ENCODE measurements around the gene EHBP1. TPM values are rescaled to one million over a fixed set of nuclear protein-coding genes. Genes with fewer than 3 reads are reported as not detected.

The EHBP1 gene
- total RNA-seq, 3 donors from 2014 or later (not counting 1 experiment from before 2014, with no cell fraction given): 22.4 to 33.4 (median 28.3) TPM

GRCh38 chr2:63029058-63029457 is 323.5 kb downstream of the EHBP1 start:
- WGBS (ENCODE audit: insufficient coverage): 81% methylated on average over 1 of the region's 1 CpG
- no peak for ATAC-seq
- no peaks in the 10 kb centered on the region for H3K9me3 ChIP-seq (ENCODE audit: control insufficient read depth, insufficient read depth, low read length)
- no peak overlapping the region for H3K4me3 ChIP-seq (ENCODE audit: low read length)
- no peaks in the 10 kb centered on the region for H3K4me1 Mint-ChIP-seq
- intact Hi-C loops (cut with micrococcal nuclease): no loop called here
- H3K9me3 Mint-ChIP-seq: no peaks in the 10 kb centered on the region
- H3K36me3 Mint-ChIP-seq: no peaks in the 10 kb centered on the region
- H3K4me1 ChIP-seq (ENCODE audit: control insufficient read depth, insufficient read depth, low read length): no peaks in the 10 kb centered on the region
- no peaks in the 10 kb centered on the region for H3K27me3 ChIP-seq (ENCODE audit: control insufficient read depth, insufficient read depth, low read length)
- H3K36me3 ChIP-seq (ENCODE audit: control insufficient read depth, insufficient read depth, low read length): peaks cover 2% of the 10 kb centered on the region
- TF ChIP-seq CTCF (IDR thresholded peaks at IDR 0.05): no peak
- no peak overlapping the region for H3K4me3 Mint-ChIP-seq
- H3K27ac Mint-ChIP-seq: no peak overlapping the region
- H3K27ac ChIP-seq (ENCODE audit: low read length): no peak overlapping the region
- H3K27me3 Mint-ChIP-seq (ENCODE audit: low read depth in 2 of 2): no peaks in the 10 kb centered on the region
- no peak for DNase-seq

- H3K9me3 Mint-ChIP-seq: no peaks in the 10 kb centered on the region
- H3K27ac ChIP-seq (ENCODE audit: low read length): no peak overlapping the region
These were observed 329.0 kb downstream of the EHBP1 start for GRCh38 chr2:63034526-63034925.

GRCh38 chr2:63035169-63035568 is 329.7 kb downstream of the EHBP1 start:
- Histone ChIP-seq H3K27me3 (ENCODE audit: control insufficient read depth, insufficient read depth, low read length) (no peaks in the 10 kb centered on the region), H3K9me3 (ENCODE audit: control insufficient read depth, insufficient read depth, low read length) (no peaks in the 10 kb centered on the region), H3K27ac (ENCODE audit: low read length) (no peak overlapping the region), H3K4me1 (ENCODE audit: control insufficient read depth, insufficient read depth, low read length) (no peaks in the 10 kb centered on the region), H3K4me3 (ENCODE audit: low read length) (no peak overlapping the region), H3K36me3 (ENCODE audit: control insufficient read depth, insufficient read depth, low read length) (no peaks in the 10 kb centered on the region)
- DNase-seq (no peak), ATAC-seq (no peak)
- WGBS (ENCODE audit: insufficient coverage): 100% methylated on average over 2 of the region's 2 CpGs
- intact Hi-C loops (cut with micrococcal nuclease): no loop called here
- H3K9me3 Mint-ChIP-seq: no peaks in the 10 kb centered on the region
- H3K36me3 Mint-ChIP-seq: no peaks in the 10 kb centered on the region
- no peak for TF ChIP-seq CTCF (IDR thresholded peaks at IDR 0.05)
- no peak overlapping the region for H3K4me3 Mint-ChIP-seq
- no peaks in the 10 kb centered on the region for H3K4me1 Mint-ChIP-seq
- no peaks in the 10 kb centered on the region for H3K27me3 Mint-ChIP-seq (ENCODE audit: low read depth in 2 of 2)
- no peak overlapping the region for H3K27ac Mint-ChIP-seq

More at GRCh38 chr2:63034526-63034925, 329.0 kb downstream of the EHBP1 start:
- Histone ChIP-seq H3K36me3 (ENCODE audit: control insufficient read depth, insufficient read depth, low read length) (no peaks in the 10 kb centered on the region), H3K4me3 (ENCODE audit: low read length) (no peak overlapping the region), H3K4me1 (ENCODE audit: control insufficient read depth, insufficient read depth, low read length) (no peaks in the 10 kb centered on the region), H3K27me3 (ENCODE audit: control insufficient read depth, insufficient read depth, low read length) (no peaks in the 10 kb centered on the region), H3K9me3 (ENCODE audit: control insufficient read depth, insufficient read depth, low read length) (no peaks in the 10 kb centered on the region)
- no peak overlapping the region for H3K4me3 Mint-ChIP-seq
- H3K36me3 Mint-ChIP-seq: no peaks in the 10 kb centered on the region
- ATAC-seq (no peak), DNase-seq (no peak)
- H3K27me3 Mint-ChIP-seq (ENCODE audit: low read depth in 2 of 2): no peaks in the 10 kb centered on the region
- 97% methylated on average over 4 of the region's 4 CpGs for WGBS (ENCODE audit: insufficient coverage)
- intact Hi-C loops (cut with micrococcal nuclease): no loop called here
- H3K27ac Mint-ChIP-seq: no peak overlapping the region
- H3K4me1 Mint-ChIP-seq: no peaks in the 10 kb centered on the region
- no peak for TF ChIP-seq CTCF (IDR thresholded peaks at IDR 0.05)

- Mint-ChIP-seq H3K4me1 (no peaks in the 10 kb centered on the region), H3K27ac (no peak overlapping the region), H3K36me3 (no peaks in the 10 kb centered on the region), H3K9me3 (no peaks in the 10 kb centered on the region), H3K4me3 (no peak overlapping the region), H3K27me3 (ENCODE audit: low read depth in 2 of 2) (no peaks in the 10 kb centered on the region)
- Histone ChIP-seq H3K27ac (ENCODE audit: low read length) (no peak overlapping the region), H3K4me3 (ENCODE audit: low read length) (no peak overlapping the region), H3K36me3 (ENCODE audit: control insufficient read depth, insufficient read depth, low read length) (no peaks in the 10 kb centered on the region), H3K9me3 (ENCODE audit: control insufficient read depth, insufficient read depth, low read length) (no peaks in the 10 kb centered on the region), H3K27me3 (ENCODE audit: control insufficient read depth, insufficient read depth, low read length) (no peaks in the 10 kb centered on the region), H3K4me1 (ENCODE audit: control insufficient read depth, insufficient read depth, low read length) (no peaks in the 10 kb centered on the region)
- no peak for TF ChIP-seq CTCF (IDR thresholded peaks at IDR 0.05)
- 97% methylated on average over 4 of the region's 4 CpGs for WGBS (ENCODE audit: insufficient coverage)
- no peak for ATAC-seq
- DNase-seq: no peak
- intact Hi-C loops (cut with micrococcal nuclease): no loop called here
These were observed 330.1 kb downstream of the EHBP1 start for GRCh38 chr2:63035660-63036059.
